HCT116 (cell line): Measurements from ENCODE around the gene LZIC. TPM values are rescaled to one million over a fixed set of nuclear protein-coding genes. Genes with fewer than 3 reads are reported as not detected.

Experiments used
- ATAC-seq: fragments of 200-7000 bp; cut with Tn5 transposase; 2 replicates; pipeline ENCODE4 v1.9.1; 2020; ENCODE audit warnings: mild to moderate bottlenecking, moderate library complexity
- BruUV-seq: library from RNA; stranded (reverse); fragments of 400-500 nt; replicated peaks from 2 replicates; lab custom pipeline; 2021; lab: Mats Ljungman, UMichigan
- CTCF ChIA-PET: fragments of 300-600 bp; sonication (Branson Sonifier 250); formaldehyde crosslinking; loops from one replicate; lab custom pipeline; 2021; ENCODE audit warnings: antibody characterized with exemption; lab: Charles Lee
- POLR2A ChIA-PET: fragments of 300-600, 350-600 bp; sonication (Branson Sonifier 250); formaldehyde crosslinking; loops from one replicate; lab custom pipeline; 2021; ENCODE audit warnings: antibody characterized with exemption; lab: Charles Lee
- RAD21 ChIA-PET, 2 experiments: fragments of 300-600 bp; sonication (Branson Sonifier 250); formaldehyde crosslinking; loops; one replicate each; lab custom pipeline; 2023; ENCODE audit warnings: low total read pairs in 2 of 2; ENCODE audit not compliant: uncharacterized antibody in 2 of 2, unreplicated experiment in 2 of 2, low non-redundant PET in 1 of 2; lab: Charles Lee
- DNase-seq: peaks from one replicate; pipeline ENCODE4 v3.0.0-alpha.2; 2010; ENCODE audit warnings: low read depth, low spot score
- H2AFZ ChIP-seq: fragments of 200-600 bp; shearing (Covaris generic), sonication (generic); 2 replicates; pipeline ENCODE4 v1.6.1; 2017; ENCODE audit warnings: low read depth, mixed run types, mixed read lengths, antibody characterized with exemption, low read length; ENCODE audit not compliant: poor library complexity, severe bottlenecking
- H3K27ac ChIP-seq: 2 replicates; pipeline ENCODE4 v1.5.1; 2012; ENCODE audit warnings: low read depth, low read length
- H3K27me3 ChIP-seq: fragments of 200-600 bp; sonication (generic); 2 replicates; pipeline ENCODE4 v1.6.1; 2016; ENCODE audit warnings: mixed run types, low read length, mixed read lengths; ENCODE audit not compliant: insufficient read depth
- H3K36me3 ChIP-seq, 2 experiments: fragments of 200-500 bp in 1 of 2; fragments of 200-600 bp in 1 of 2; sonication (Bioruptor generic) in 1 of 2; sonication (generic) in 1 of 2; 2 replicates each; pipeline versions ENCODE4 v1.5.1 to v1.6.1; 2014 to 2016; ENCODE audit warnings: low read length in 2 of 2, inconsistent platforms in 1 of 2, mixed read lengths in 1 of 2, mixed run types in 1 of 2; ENCODE audit not compliant: insufficient read depth in 2 of 2, control insufficient read depth in 1 of 2
- H3K4me1 ChIP-seq, 2 experiments: fragments of 200-600 bp in 1 of 2; sonication (generic) in 1 of 2; 2 replicates each; pipeline versions ENCODE4 v1.5.1 to v1.6.1; 2012 to 2017; ENCODE audit warnings: low read length in 2 of 2, inconsistent platforms in 1 of 2, mild to moderate bottlenecking in 1 of 2, mixed read lengths in 1 of 2, mixed run types in 1 of 2, moderate library complexity in 1 of 2; ENCODE audit not compliant: insufficient read depth in 2 of 2, control insufficient read depth in 1 of 2
- H3K4me2 ChIP-seq: fragments of 200-600 bp; sonication (generic); 2 replicates; pipeline ENCODE4 v1.6.1; 2017; ENCODE audit warnings: mixed run types, low read length, mixed read lengths
- H3K4me3 ChIP-seq, 2 experiments: fragments of 200-600 bp in 1 of 2; sonication (generic) in 1 of 2; replicated peaks in 1 of 2; 2 replicates each; pipeline ENCODE4 v1.5.1; 2011 to 2016; ENCODE audit warnings: low read length in 2 of 2, control low read depth in 1 of 2, low read depth in 1 of 2, mild to moderate bottlenecking in 1 of 2, mixed read lengths in 1 of 2, mixed run types in 1 of 2
- H3K79me2 ChIP-seq: fragments of 200-600 bp; sonication (generic); 2 replicates; pipeline ENCODE4 v1.6.1; 2017; ENCODE audit warnings: mild to moderate bottlenecking, mixed run types, low read length, moderate library complexity, mixed read lengths; ENCODE audit not compliant: insufficient read depth
- H3K9ac ChIP-seq: fragments of 200-600 bp; sonication (generic); 2 replicates; pipeline ENCODE4 v1.6.1; 2016; ENCODE audit warnings: low read length, mixed read lengths
- H3K9me2 ChIP-seq: fragments of 200-600 bp; sonication (generic), shearing (Covaris generic); 2 replicates; pipeline ENCODE4 v1.6.1; 2017; ENCODE audit warnings: mixed run types, mild to moderate bottlenecking, moderate library complexity; ENCODE audit not compliant: insufficient read depth
- H3K9me3 ChIP-seq, 2 experiments: fragments of 200-500 bp in 1 of 2; fragments of 200-600 bp in 1 of 2; sonication (Bioruptor generic) in 1 of 2; sonication (generic) in 1 of 2; 2 replicates each; pipeline ENCODE4 v1.6.1; 2014 to 2017; ENCODE audit warnings: low read length in 2 of 2, mixed read lengths in 2 of 2, inconsistent platforms in 1 of 2, low read depth in 1 of 2, mild to moderate bottlenecking in 1 of 2, mixed run types in 1 of 2, moderate library complexity in 1 of 2; ENCODE audit not compliant: control insufficient read depth in 1 of 2, insufficient read depth in 1 of 2
- H4K20me1 ChIP-seq: fragments of 200-600 bp; sonication (generic), shearing (Covaris generic); 2 replicates; pipeline ENCODE4 v1.6.1; 2017; ENCODE audit warnings: mixed run types, mild to moderate bottlenecking, moderate library complexity; ENCODE audit not compliant: insufficient read depth
- CBX3 ChIP-seq: IDR thresholded peaks from 2 replicates; pipeline ENCODE4 v1.6.1; 2012; ENCODE audit warnings: low read depth
- CEBPB ChIP-seq: IDR thresholded peaks from 2 replicates; pipeline ENCODE4 v1.6.1; 2012; ENCODE audit warnings: low read depth
- CTCF ChIP-seq, 3 experiments: fragments of 200-600 bp in 1 of 3; sonication (generic) in 1 of 3; IDR thresholded peaks in 2 of 3; conservative IDR thresholded peaks in 1 of 3; 2 replicates each; pipeline ENCODE4 v1.5.1; 2012 to 2017; ENCODE audit warnings: low read depth in 2 of 3, low read length in 2 of 3, antibody characterized with exemption in 1 of 3, borderline replicate concordance in 1 of 3, control low read depth in 1 of 3, mild to moderate bottlenecking in 1 of 3, mixed read lengths in 1 of 3, mixed run types in 1 of 3, moderate library complexity in 1 of 3; ENCODE audit not compliant: insufficient read depth in 1 of 3
- EGR1 ChIP-seq: IDR thresholded peaks from 2 replicates; pipeline ENCODE4 v1.6.1; 2012; ENCODE audit warnings: low read depth
- ELF1 ChIP-seq: IDR thresholded peaks from 2 replicates; pipeline ENCODE4 v1.6.1; 2012; ENCODE audit warnings: low read depth, borderline replicate concordance
- EZH2phosphoT487 ChIP-seq: fragments of 200-600 bp; IDR thresholded peaks from 2 replicates; pipeline ENCODE4 v1.6.1; 2018; ENCODE audit warnings: antibody characterized with exemption, borderline replicate concordance
- FOSL1 ChIP-seq: IDR thresholded peaks from 2 replicates; pipeline ENCODE4 v1.6.1; 2012; ENCODE audit warnings: low read depth
- JUND ChIP-seq: IDR thresholded peaks from 2 replicates; pipeline ENCODE4 v1.6.1; 2012
- POLR2A ChIP-seq: IDR thresholded peaks from 2 replicates; pipeline ENCODE4 v1.7.0; 2011; ENCODE audit warnings: borderline replicate concordance; ENCODE audit not compliant: insufficient read depth, insufficient read length; ENCODE audit errors: extremely low read depth
- RAD21 ChIP-seq: IDR thresholded peaks from 2 replicates; pipeline ENCODE4 v1.6.1; 2012; ENCODE audit warnings: low read depth, mild to moderate bottlenecking
- SIN3A ChIP-seq: IDR thresholded peaks from 2 replicates; pipeline ENCODE4 v1.6.1; 2012; ENCODE audit warnings: low read depth
- SP1 ChIP-seq: IDR thresholded peaks from 2 replicates; pipeline ENCODE4 v1.6.1; 2012; ENCODE audit warnings: low read depth
- SRF ChIP-seq: IDR thresholded peaks from 2 replicates; pipeline ENCODE4 v1.6.1; 2012; ENCODE audit warnings: low read depth
- TCF7L2 ChIP-seq: IDR thresholded peaks from 2 replicates; pipeline ENCODE4 v1.7.0; 2011; ENCODE audit warnings: borderline replicate concordance, inconsistent platforms; ENCODE audit not compliant: insufficient read depth, insufficient read length; ENCODE audit errors: extremely low read depth
- YY1 ChIP-seq: IDR thresholded peaks from 2 replicates; pipeline ENCODE4 v1.6.1; 2011; ENCODE audit warnings: low read length, low read depth, moderate library complexity, mild to moderate bottlenecking; ENCODE audit not compliant: insufficient replicate concordance; ENCODE audit errors: extremely low read depth
- intact Hi-C: fragments of 100-400 bp; cut with micrococcal nuclease; formaldehyde crosslinking; loops from 2 replicates; pipeline ENCODE4 v1.10.0; 2022
- total RNA-seq: library from RNA; stranded (reverse); gene quantifications from one replicate; pipeline ENCODE4 v1.2.1, GENCODE V29; 2021; ENCODE audit not compliant: unreplicated experiment
- TF ChIP-seq, protein P1 (sequence below): IDR thresholded peaks from 2 replicates; pipeline ENCODE4 v1.6.1; 2011; ENCODE audit warnings: mild to moderate bottlenecking, low read length, moderate library complexity; ENCODE audit not compliant: insufficient replicate concordance; ENCODE audit errors: extremely low read depth
- TF ChIP-seq, protein P2 (sequence below): IDR thresholded peaks from 2 replicates; pipeline ENCODE4 v1.6.1; 2012

The LZIC gene
- total RNA-seq, 1 experiment from 2014 or later, result 26.6 TPM

GRCh38 chr1:9908871-9909233, 34.3 kb downstream of the LZIC start (continued):
- TF ChIP-seq, protein P1, sequence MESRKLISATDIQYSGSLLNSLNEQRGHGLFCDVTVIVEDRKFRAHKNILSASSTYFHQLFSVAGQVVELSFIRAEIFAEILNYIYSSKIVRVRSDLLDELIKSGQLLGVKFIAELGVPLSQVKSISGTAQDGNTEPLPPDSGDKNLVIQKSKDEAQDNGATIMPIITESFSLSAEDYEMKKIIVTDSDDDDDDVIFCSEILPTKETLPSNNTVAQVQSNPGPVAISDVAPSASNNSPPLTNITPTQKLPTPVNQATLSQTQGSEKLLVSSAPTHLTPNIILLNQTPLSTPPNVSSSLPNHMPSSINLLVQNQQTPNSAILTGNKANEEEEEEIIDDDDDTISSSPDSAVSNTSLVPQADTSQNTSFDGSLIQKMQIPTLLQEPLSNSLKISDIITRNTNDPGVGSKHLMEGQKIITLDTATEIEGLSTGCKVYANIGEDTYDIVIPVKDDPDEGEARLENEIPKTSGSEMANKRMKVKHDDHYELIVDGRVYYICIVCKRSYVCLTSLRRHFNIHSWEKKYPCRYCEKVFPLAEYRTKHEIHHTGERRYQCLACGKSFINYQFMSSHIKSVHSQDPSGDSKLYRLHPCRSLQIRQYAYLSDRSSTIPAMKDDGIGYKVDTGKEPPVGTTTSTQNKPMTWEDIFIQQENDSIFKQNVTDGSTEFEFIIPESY, result no peak
- TF ChIP-seq ELF1, result no peak
- TF ChIP-seq CTCF (IDR thresholded peaks at IDR 0.05 in 2 of 3, conservative IDR thresholded peaks at IDR 0.05 in 1 of 3; ENCODE audit: borderline replicate concordance in 1 of 3, insufficient read depth in 1 of 3, low read depth in 2 of 3, low read length in 2 of 3), result no peak
- no peak for TF ChIP-seq RAD21
- no peak for TF ChIP-seq SP1

DNA sequence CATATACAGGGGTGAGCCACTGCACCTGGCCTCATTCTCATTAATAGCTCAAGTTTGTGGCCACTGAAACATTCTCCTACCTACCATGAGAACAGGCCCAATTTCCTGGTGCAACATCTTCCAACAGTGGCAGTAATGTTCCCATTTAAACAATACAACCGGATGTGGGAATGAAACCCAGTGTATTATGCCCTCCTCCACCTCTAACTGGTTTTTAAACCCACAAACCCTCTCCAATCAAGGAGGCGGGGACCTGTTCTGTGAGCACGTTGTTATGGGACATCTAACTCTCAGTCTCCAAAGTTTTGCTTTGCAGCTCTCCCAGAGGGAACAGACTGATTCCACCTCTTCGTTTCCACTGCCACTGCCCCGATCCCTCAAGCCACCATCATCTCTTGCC, 35.8 kb downstream of the LZIC start:
- no peaks in the 10 kb centered on the region for H3K27me3 ChIP-seq
- no peak for TF ChIP-seq ELF1
- no peak for TF ChIP-seq CBX3
- no peak for TF ChIP-seq SIN3A
- TF ChIP-seq YY1, result no peak
- no peak for TF ChIP-seq EZH2phosphoT487
- TF ChIP-seq, protein P1, result no peak
- no peak for TF ChIP-seq SP1
- TF ChIP-seq, protein P2, sequence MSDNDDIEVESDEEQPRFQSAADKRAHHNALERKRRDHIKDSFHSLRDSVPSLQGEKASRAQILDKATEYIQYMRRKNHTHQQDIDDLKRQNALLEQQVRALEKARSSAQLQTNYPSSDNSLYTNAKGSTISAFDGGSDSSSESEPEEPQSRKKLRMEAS, result no peak
- no peak for TF ChIP-seq POLR2A
- no peak for TF ChIP-seq TCF7L2
- no peak for TF ChIP-seq CEBPB
- no peak for TF ChIP-seq EGR1
- TF ChIP-seq SRF, result no peak
- no peak for TF ChIP-seq FOSL1
- no peak for TF ChIP-seq JUND
- no peaks in the 10 kb centered on the region for H3K9me2 ChIP-seq
- no peak overlapping the region for H3K9ac ChIP-seq
- H3K4me1 ChIP-seq, result peaks cover 10 to 26% of the 10 kb centered on the region in 2 experiments
- H4K20me1 ChIP-seq, result no peaks in the 10 kb centered on the region
- no TSS peak for BruUV-seq
- H3K79me2 ChIP-seq, result peaks cover 7% of the 10 kb centered on the region; the same call in 1 of the 2 replicates
- no peak overlapping the region for H3K4me2 ChIP-seq
- intact Hi-C loops, result no loop called here
- no peak overlapping the region for H3K4me3 ChIP-seq
- RAD21 ChIA-PET, result no interaction called here
- no peak overlapping the region for H2AFZ ChIP-seq
- DNase-seq, result no peak
- H3K27ac ChIP-seq, result no peak overlapping the region
- no peak for ATAC-seq
- CTCF ChIA-PET, result no interaction called here
- no peaks in the 10 kb centered on the region for H3K36me3 ChIP-seq
- no peaks in the 10 kb centered on the region for H3K9me3 ChIP-seq
- POLR2A ChIA-PET, result no interaction called here
